NCI-H1694 (cell line): ENCODE data around the gene TSPAN4.

Source experiments
- DNase-seq: peaks from one replicate; lab custom pipeline; 2025; lab: John Stamatoyannopoulos, UW

Gene TSPAN4

GRCh38 chr11:911031-911889 lies 68.6 kb downstream of the TSPAN4 start:
- DNase-seq, result no peak

- no peak for DNase-seq
Observed at GRCh38 chr11:911890-912219, 69.2 kb downstream of the TSPAN4 start.

GRCh38 chr11:912266-912665 lies 69.6 kb downstream of the TSPAN4 start:
- DNase-seq, result no peak

GRCh38 chr11:913043-913442 lies 70.4 kb downstream of the TSPAN4 start:
- no peak for DNase-seq

- DNase-seq, result no peak
Observed at GRCh38 chr11:914204-914603, 71.6 kb downstream of the TSPAN4 start.

- no peak for DNase-seq
Observed at GRCh38 chr11:914747-915501, 72.3 kb downstream of the TSPAN4 start.
